Kasumi-1 (cell line): ENCODE results near the gene FRMD3.

ENCODE experiments used
- DNase-seq, 2 experiments: peaks; one replicate each; lab custom pipeline; 2025; lab: John Stamatoyannopoulos, UW

The FRMD3 gene

GRCh38 chr9:83281306-83282255, 256.6 kb downstream of the FRMD3 start:
- DNase-seq, result peak; percentile 88 to 92

- no peak for DNase-seq
Measured at GRCh38 chr9:83280790-83281189, 257.4 kb downstream of the FRMD3 start.

- DNase-seq, result no peak
Measured at GRCh38 chr9:83280268-83280667, 257.9 kb downstream of the FRMD3 start.

GRCh38 chr9:83274787-83275186, 263.4 kb downstream of the FRMD3 start:
- no peak for DNase-seq

- no peak for DNase-seq
Measured at GRCh38 chr9:83271665-83272071, 266.5 kb downstream of the FRMD3 start.

GRCh38 chr9:83270116-83270515, 268.1 kb downstream of the FRMD3 start:
- no peak for DNase-seq

GRCh38 chr9:83267741-83268140, 270.5 kb downstream of the FRMD3 start:
- DNase-seq, result no peak

- DNase-seq, result no peak
Measured at GRCh38 chr9:83266666-83267496, 271.3 kb downstream of the FRMD3 start.

GRCh38 chr9:83266331-83266665, 271.9 kb downstream of the FRMD3 start:
- DNase-seq, result no peak

- DNase-seq, result no peak
Measured at GRCh38 chr9:83264315-83264714, 273.9 kb downstream of the FRMD3 start.

GRCh38 chr9:83259558-83259957, 278.6 kb downstream of the FRMD3 start:
- no peak for DNase-seq

- DNase-seq, result no peak
Measured at GRCh38 chr9:83257937-83258891, 280.0 kb downstream of the FRMD3 start.

- DNase-seq, result no peak
Measured at GRCh38 chr9:83247732-83248131, 290.5 kb downstream of the FRMD3 start.

- no peak for DNase-seq
Measured at GRCh38 chr9:83245979-83246659, 292.1 kb downstream of the FRMD3 start.

- DNase-seq, result no peak
Measured at GRCh38 chr9:83242066-83242465, 296.1 kb downstream of the FRMD3 start.

- no peak for DNase-seq
Measured at GRCh38 chr9:83240671-83241070, 297.5 kb downstream of the FRMD3 start.

- no peak for DNase-seq
Measured at GRCh38 chr9:83239747-83240146, 298.5 kb downstream of the FRMD3 start.

- peak; percentile 72 to 73 for DNase-seq
Measured at GRCh38 chr9:83238871-83239640, 299.1 kb downstream of the FRMD3 start.

GRCh38 chr9:83236029-83236696, 302.0 kb downstream of the FRMD3 start:
- no peak for DNase-seq

GRCh38 chr9:83235526-83235925, 302.7 kb downstream of the FRMD3 start:
- DNase-seq, result no peak
